ENCODE results near the gene ITGA6. TPM values are rescaled to one million over a fixed set of nuclear protein-coding genes. Genes with fewer than 3 reads are reported as not detected.

Gene ITGA6
- total and polyA plus RNA-seq, 2 donors from 2014 or later, result 32.8 to 89.1 TPM

DNA sequence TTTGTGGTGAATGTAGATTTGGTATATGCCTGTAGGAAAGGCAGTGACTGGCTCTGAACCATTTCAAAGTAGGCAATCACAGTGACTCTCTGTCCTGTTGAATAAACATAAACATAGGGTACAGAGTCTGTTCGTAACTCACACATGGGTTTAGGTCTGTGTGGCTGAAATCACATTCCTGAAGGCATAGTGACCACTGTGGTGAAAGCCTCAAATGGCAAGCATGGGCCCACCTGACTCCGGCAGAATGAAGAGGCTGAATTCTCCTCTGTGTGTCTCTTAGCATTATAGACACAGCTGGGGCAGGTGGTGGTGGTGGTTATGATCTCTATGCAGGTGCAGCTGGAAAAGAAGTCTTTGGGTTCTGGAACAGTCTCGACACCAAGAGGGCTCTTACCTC lies 61.2 kb downstream of the ITGA6 start:
- TF ChIP-seq, protein P1, sequence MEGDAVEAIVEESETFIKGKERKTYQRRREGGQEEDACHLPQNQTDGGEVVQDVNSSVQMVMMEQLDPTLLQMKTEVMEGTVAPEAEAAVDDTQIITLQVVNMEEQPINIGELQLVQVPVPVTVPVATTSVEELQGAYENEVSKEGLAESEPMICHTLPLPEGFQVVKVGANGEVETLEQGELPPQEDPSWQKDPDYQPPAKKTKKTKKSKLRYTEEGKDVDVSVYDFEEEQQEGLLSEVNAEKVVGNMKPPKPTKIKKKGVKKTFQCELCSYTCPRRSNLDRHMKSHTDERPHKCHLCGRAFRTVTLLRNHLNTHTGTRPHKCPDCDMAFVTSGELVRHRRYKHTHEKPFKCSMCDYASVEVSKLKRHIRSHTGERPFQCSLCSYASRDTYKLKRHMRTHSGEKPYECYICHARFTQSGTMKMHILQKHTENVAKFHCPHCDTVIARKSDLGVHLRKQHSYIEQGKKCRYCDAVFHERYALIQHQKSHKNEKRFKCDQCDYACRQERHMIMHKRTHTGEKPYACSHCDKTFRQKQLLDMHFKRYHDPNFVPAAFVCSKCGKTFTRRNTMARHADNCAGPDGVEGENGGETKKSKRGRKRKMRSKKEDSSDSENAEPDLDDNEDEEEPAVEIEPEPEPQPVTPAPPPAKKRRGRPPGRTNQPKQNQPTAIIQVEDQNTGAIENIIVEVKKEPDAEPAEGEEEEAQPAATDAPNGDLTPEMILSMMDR (IDR thresholded peaks at IDR 0.05; ENCODE audit: borderline replicate concordance, extremely low read depth, insufficient read depth), result no peak
- no peak overlapping the region for H3K27ac ChIP-seq (ENCODE audit: low read depth in 2 of 2, low read length in 2 of 2)
- peaks cover 0 to 77% (median 53%) of the 10 kb centered on the region in 3 donors for H3K36me3 ChIP-seq (ENCODE audit: control insufficient read depth in 2 of 3, insufficient read depth in 3 of 3, low read length in 3 of 3)
- H3K9ac ChIP-seq (ENCODE audit: low read length in 3 of 3), result no peak overlapping the region
- no peak for DNase-seq
- no peaks in the 10 kb centered on the region for H3K4me1 ChIP-seq (ENCODE audit: control insufficient read depth in 2 of 3, insufficient read depth in 2 of 3, low read depth in 1 of 3, low read length in 3 of 3)
- intact Hi-C loops (cut with DNase I), result no loop called here
- no peaks in the 10 kb centered on the region for H3K9me3 ChIP-seq (ENCODE audit: control insufficient read depth in 2 of 3, insufficient read depth in 1 of 3, low read length in 3 of 3)
- H3K4me3 ChIP-seq (ENCODE audit: low read length in 3 of 3), result no peak overlapping the region
- H3K27me3 ChIP-seq (ENCODE audit: control insufficient read depth, insufficient read depth, low read length), result no peaks in the 10 kb centered on the region
- no peak for FAIRE-seq

DNA sequence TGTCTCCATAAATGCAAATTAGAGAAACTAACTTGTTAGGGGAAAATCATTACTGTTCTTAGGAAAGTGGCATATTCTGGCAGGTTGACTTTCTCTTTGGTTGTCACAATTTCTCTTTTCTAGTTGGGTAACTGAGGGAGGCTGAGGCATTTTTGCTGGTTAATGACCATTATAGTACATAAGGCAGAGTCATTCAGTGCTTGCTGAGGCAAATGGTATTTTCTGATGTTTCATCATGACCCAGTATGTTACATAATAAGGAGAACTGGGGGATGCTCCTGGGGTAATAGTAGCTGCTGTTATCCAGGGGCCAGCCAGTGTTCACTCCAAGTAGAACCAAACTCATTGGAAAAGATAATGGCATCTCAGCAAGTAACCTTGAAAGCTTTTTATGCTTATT lies 62.3 kb downstream of the ITGA6 start:
- no peaks in the 10 kb centered on the region for H3K4me1 ChIP-seq (ENCODE audit: control insufficient read depth in 2 of 3, insufficient read depth in 2 of 3, low read depth in 1 of 3, low read length in 3 of 3)
- H3K9ac ChIP-seq (ENCODE audit: low read length in 3 of 3), result no peak overlapping the region
- no peak for FAIRE-seq
- intact Hi-C loops (cut with DNase I), result no loop called here
- peaks cover 0 to 81% (median 55%) of the 10 kb centered on the region in 3 donors for H3K36me3 ChIP-seq (ENCODE audit: control insufficient read depth in 2 of 3, insufficient read depth in 3 of 3, low read length in 3 of 3)
- H3K4me3 ChIP-seq (ENCODE audit: low read length in 3 of 3), result no peak overlapping the region
- no peaks in the 10 kb centered on the region for H3K27me3 ChIP-seq (ENCODE audit: control insufficient read depth, insufficient read depth, low read length)
- H3K9me3 ChIP-seq (ENCODE audit: control insufficient read depth in 2 of 3, insufficient read depth in 1 of 3, low read length in 3 of 3), result no peaks in the 10 kb centered on the region
- H3K27ac ChIP-seq (ENCODE audit: low read depth in 2 of 2, low read length in 2 of 2), result no peak overlapping the region
- no peak for DNase-seq
- TF ChIP-seq, protein P1 (IDR thresholded peaks at IDR 0.05; ENCODE audit: borderline replicate concordance, extremely low read depth, insufficient read depth), result no peak

DNA sequence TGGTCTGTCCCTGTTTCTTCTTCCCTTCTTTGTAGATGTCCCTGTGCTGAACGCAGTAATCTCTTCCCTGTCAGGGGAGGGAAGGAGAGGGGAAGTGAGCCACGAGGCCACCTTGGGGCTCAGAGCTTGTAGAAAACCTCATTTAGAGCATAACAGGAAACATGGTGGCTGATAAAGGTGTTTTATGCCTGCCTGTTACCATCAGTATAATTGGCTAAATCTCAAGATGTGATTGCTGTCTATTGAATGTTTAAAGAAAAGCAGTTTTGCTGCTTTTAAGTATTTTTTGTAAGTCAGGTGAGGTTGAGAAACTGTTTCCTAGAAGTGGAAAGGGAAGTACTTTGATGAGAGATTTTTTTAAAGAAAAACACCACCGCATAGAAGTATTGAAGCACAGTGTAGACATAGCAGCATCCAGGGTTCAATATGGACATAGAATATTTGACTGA lies 68.8 kb downstream of the ITGA6 start:
- no peak overlapping the region for H3K9ac ChIP-seq (ENCODE audit: low read length in 3 of 3)
- intact Hi-C loops (cut with DNase I), result no loop called here
- no peak overlapping the region for H3K4me3 ChIP-seq (ENCODE audit: low read length in 3 of 3)
- no peaks in the 10 kb centered on the region for H3K27me3 ChIP-seq (ENCODE audit: control insufficient read depth, insufficient read depth, low read length)
- peaks cover 0 to 55% (median 36%) of the 10 kb centered on the region in 3 donors for H3K36me3 ChIP-seq (ENCODE audit: control insufficient read depth in 2 of 3, insufficient read depth in 3 of 3, low read length in 3 of 3)
- no peaks in the 10 kb centered on the region for H3K9me3 ChIP-seq (ENCODE audit: control insufficient read depth in 2 of 3, insufficient read depth in 1 of 3, low read length in 3 of 3)
- TF ChIP-seq, protein P1 (IDR thresholded peaks at IDR 0.05; ENCODE audit: borderline replicate concordance, extremely low read depth, insufficient read depth), result no peak
- no peak for FAIRE-seq
- H3K27ac ChIP-seq (ENCODE audit: low read depth in 2 of 2, low read length in 2 of 2), result no peak overlapping the region
- no peaks in the 10 kb centered on the region for H3K4me1 ChIP-seq (ENCODE audit: control insufficient read depth in 2 of 3, insufficient read depth in 2 of 3, low read depth in 1 of 3, low read length in 3 of 3)
- no peak for DNase-seq

DNA sequence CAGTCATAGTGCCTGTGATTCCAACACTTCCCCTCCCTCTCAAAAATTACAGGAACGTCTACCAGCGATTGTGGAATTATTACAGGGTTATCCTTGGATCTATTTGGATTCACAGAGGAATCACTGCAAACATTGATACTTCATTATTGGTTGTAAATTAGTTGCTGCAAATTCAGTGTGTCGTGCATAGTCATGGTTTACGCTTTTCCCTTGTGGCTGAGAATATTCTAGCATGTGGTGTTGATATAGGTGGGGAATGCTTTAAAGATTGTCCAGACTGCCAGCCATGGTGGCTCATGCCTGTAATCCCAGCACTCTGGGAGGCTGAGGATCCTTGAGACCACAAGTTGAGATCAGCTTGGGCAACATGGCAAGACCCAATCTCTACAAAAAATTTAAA lies 79.8 kb downstream of the ITGA6 start:
- TF ChIP-seq, protein P1 (IDR thresholded peaks at IDR 0.05; ENCODE audit: borderline replicate concordance, extremely low read depth, insufficient read depth), result no peak
- DNase-seq (no peak), FAIRE-seq (no peak)
- H3K27ac ChIP-seq (ENCODE audit: low read depth in 2 of 2, low read length in 2 of 2), result no peak overlapping the region
- H3K9me3 ChIP-seq (ENCODE audit: control insufficient read depth in 2 of 3, insufficient read depth in 1 of 3, low read length in 3 of 3), result peaks cover 0 to 12% (median 4%) of the 10 kb centered on the region in 3 donors
- peaks cover 0 to 15% (median 11%) of the 10 kb centered on the region in 3 donors for H3K36me3 ChIP-seq (ENCODE audit: control insufficient read depth in 2 of 3, insufficient read depth in 3 of 3, low read length in 3 of 3)
- H3K9ac ChIP-seq (ENCODE audit: low read length in 3 of 3), result no peak overlapping the region
- H3K4me3 ChIP-seq (ENCODE audit: low read length in 3 of 3), result no peak overlapping the region
- H3K4me1 ChIP-seq (ENCODE audit: control insufficient read depth in 2 of 3, insufficient read depth in 2 of 3, low read depth in 1 of 3, low read length in 3 of 3), result no peaks in the 10 kb centered on the region
- intact Hi-C loops (cut with DNase I), result no loop called here
- H3K27me3 ChIP-seq (ENCODE audit: control insufficient read depth, insufficient read depth, low read length), result no peaks in the 10 kb centered on the region

All from kidney (tissue), 14 donors.